ENCODE data around the gene CACNA1B. TPM values are rescaled to one million over a fixed set of nuclear protein-coding genes. Genes with fewer than 3 reads are reported as not detected.

Gene CACNA1B
- total RNA-seq, 1 donor = under 0.01 TPM

DNA sequence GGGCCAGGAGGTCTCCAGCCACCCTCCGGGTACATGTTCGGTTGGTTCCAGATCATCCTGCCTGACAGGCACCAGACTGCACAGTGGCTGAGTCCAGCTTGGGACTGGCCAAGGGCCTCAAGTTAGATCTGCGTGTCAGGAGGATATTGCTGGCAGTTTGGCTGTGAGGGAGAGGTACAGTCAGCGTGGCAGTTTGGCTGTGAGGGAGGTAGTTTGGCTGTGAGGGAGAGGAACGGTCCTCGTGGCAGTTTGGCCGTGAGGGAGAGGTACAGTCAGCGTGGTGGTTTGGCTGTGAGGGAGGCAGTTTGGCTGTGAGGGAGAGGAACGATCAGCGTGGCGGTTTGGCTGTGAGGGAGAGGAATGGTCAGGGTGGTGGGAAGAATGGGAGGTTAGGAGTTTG, 39.0 kb downstream of the CACNA1B start:
- Histone ChIP-seq H3K9me3 (ENCODE audit: low read depth, low read length) (no peaks in the 10 kb centered on the region), H3K79me2 (ENCODE audit: insufficient read depth, low read length) (no peaks in the 10 kb centered on the region), H2AFZ (ENCODE audit: low read length) (no peak overlapping the region), H3K27me3 (ENCODE audit: insufficient read depth, low read length) (no peaks in the 10 kb centered on the region), H3K27ac (ENCODE audit: low read depth, low read length) (no peak overlapping the region), H3K36me3 (ENCODE audit: insufficient read depth, low read length) (no peaks in the 10 kb centered on the region), H4K20me1 (ENCODE audit: insufficient read depth, low read length) (no peaks in the 10 kb centered on the region), H3K4me3 (ENCODE audit: insufficient read depth, low read length) (no peak overlapping the region), H3K4me2 (ENCODE audit: insufficient read depth, low read length) (no peak overlapping the region), H3K4me1 (ENCODE audit: insufficient read depth, low read length) (no peaks in the 10 kb centered on the region)
- TF ChIP-seq, protein P1, sequence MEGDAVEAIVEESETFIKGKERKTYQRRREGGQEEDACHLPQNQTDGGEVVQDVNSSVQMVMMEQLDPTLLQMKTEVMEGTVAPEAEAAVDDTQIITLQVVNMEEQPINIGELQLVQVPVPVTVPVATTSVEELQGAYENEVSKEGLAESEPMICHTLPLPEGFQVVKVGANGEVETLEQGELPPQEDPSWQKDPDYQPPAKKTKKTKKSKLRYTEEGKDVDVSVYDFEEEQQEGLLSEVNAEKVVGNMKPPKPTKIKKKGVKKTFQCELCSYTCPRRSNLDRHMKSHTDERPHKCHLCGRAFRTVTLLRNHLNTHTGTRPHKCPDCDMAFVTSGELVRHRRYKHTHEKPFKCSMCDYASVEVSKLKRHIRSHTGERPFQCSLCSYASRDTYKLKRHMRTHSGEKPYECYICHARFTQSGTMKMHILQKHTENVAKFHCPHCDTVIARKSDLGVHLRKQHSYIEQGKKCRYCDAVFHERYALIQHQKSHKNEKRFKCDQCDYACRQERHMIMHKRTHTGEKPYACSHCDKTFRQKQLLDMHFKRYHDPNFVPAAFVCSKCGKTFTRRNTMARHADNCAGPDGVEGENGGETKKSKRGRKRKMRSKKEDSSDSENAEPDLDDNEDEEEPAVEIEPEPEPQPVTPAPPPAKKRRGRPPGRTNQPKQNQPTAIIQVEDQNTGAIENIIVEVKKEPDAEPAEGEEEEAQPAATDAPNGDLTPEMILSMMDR (IDR thresholded peaks at IDR 0.05; ENCODE audit: extremely low read depth, low read depth, low read length) = no peak
- DNase-seq (ENCODE audit: insufficient read length, low spot score, missing footprints) = no peak

DNA sequence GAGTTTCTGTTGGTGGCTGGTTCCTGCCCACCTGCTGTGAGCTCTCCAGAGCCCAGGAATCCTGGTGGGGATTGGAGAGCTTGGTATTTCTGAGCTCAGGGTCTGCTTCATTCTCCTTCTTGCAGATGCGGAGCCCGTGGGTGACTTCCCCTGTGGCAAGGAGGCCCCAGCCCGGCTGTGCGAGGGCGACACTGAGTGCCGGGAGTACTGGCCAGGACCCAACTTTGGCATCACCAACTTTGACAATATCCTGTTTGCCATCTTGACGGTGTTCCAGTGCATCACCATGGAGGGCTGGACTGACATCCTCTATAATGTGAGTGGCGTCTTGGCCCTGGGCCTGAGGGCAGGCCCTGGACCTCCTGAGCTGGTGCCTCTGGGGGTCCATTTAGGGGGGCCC, 39.5 kb downstream of the CACNA1B start:
- Histone ChIP-seq H3K9me3 (ENCODE audit: low read depth, low read length) (no peaks in the 10 kb centered on the region), H3K4me1 (ENCODE audit: insufficient read depth, low read length) (no peaks in the 10 kb centered on the region)
- no peak for DNase-seq (ENCODE audit: insufficient read length, low spot score, missing footprints)

GRCh38 chr9:137917795-137918194, 40.2 kb downstream of the CACNA1B start:
- Histone ChIP-seq H3K4me2 (ENCODE audit: insufficient read depth, low read length) (no peak overlapping the region), H3K27ac (ENCODE audit: low read depth, low read length) (no peak overlapping the region), H4K20me1 (ENCODE audit: insufficient read depth, low read length) (no peaks in the 10 kb centered on the region), H3K9me3 (ENCODE audit: low read depth, low read length) (no peaks in the 10 kb centered on the region), H3K4me3 (ENCODE audit: insufficient read depth, low read length) (no peak overlapping the region), H3K4me1 (ENCODE audit: insufficient read depth, low read length) (no peaks in the 10 kb centered on the region), H3K79me2 (ENCODE audit: insufficient read depth, low read length) (no peaks in the 10 kb centered on the region), H3K27me3 (ENCODE audit: insufficient read depth, low read length) (no peaks in the 10 kb centered on the region), H3K36me3 (ENCODE audit: insufficient read depth, low read length) (no peaks in the 10 kb centered on the region), H2AFZ (ENCODE audit: low read length) (no peak overlapping the region)
- no peak for DNase-seq (ENCODE audit: insufficient read length, low spot score, missing footprints)
- TF ChIP-seq, protein P1 (IDR thresholded peaks at IDR 0.05; ENCODE audit: extremely low read depth, low read depth, low read length) = no peak

More for the DNA sequence above, 39.5 kb downstream of the CACNA1B start:
- no peaks in the 10 kb centered on the region for H4K20me1 ChIP-seq (ENCODE audit: insufficient read depth, low read length)
- no peak overlapping the region for H3K4me2 ChIP-seq (ENCODE audit: insufficient read depth, low read length)
- H3K4me3 ChIP-seq (ENCODE audit: insufficient read depth, low read length) = no peak overlapping the region
- no peaks in the 10 kb centered on the region for H3K27me3 ChIP-seq (ENCODE audit: insufficient read depth, low read length)
- no peaks in the 10 kb centered on the region for H3K36me3 ChIP-seq (ENCODE audit: insufficient read depth, low read length)
- no peaks in the 10 kb centered on the region for H3K79me2 ChIP-seq (ENCODE audit: insufficient read depth, low read length)
- no peak overlapping the region for H3K27ac ChIP-seq (ENCODE audit: low read depth, low read length)
- no peak overlapping the region for H2AFZ ChIP-seq (ENCODE audit: low read length)
- TF ChIP-seq, protein P1 (IDR thresholded peaks at IDR 0.05; ENCODE audit: extremely low read depth, low read depth, low read length) = no peak

- H3K79me2 ChIP-seq (ENCODE audit: insufficient read depth, low read length) = no peaks in the 10 kb centered on the region
- H3K9me3 ChIP-seq (ENCODE audit: low read depth, low read length) = no peaks in the 10 kb centered on the region
- TF ChIP-seq, protein P1 (IDR thresholded peaks at IDR 0.05; ENCODE audit: extremely low read depth, low read depth, low read length) = no peak
- no peaks in the 10 kb centered on the region for H3K27me3 ChIP-seq (ENCODE audit: insufficient read depth, low read length)
- no peak for DNase-seq (ENCODE audit: insufficient read length, low spot score, missing footprints)
- H3K4me3 ChIP-seq (ENCODE audit: insufficient read depth, low read length) = no peak overlapping the region
- no peaks in the 10 kb centered on the region for H4K20me1 ChIP-seq (ENCODE audit: insufficient read depth, low read length)
- H3K4me2 ChIP-seq (ENCODE audit: insufficient read depth, low read length) = no peak overlapping the region
- H2AFZ ChIP-seq (ENCODE audit: low read length) = no peak overlapping the region
- H3K27ac ChIP-seq (ENCODE audit: low read depth, low read length) = no peak overlapping the region
- H3K36me3 ChIP-seq (ENCODE audit: insufficient read depth, low read length) = no peaks in the 10 kb centered on the region
- no peaks in the 10 kb centered on the region for H3K4me1 ChIP-seq (ENCODE audit: insufficient read depth, low read length)
Observed at GRCh38 chr9:137918331-137919094, 40.9 kb downstream of the CACNA1B start.
